ENCODE measurements around the gene CD27.
A peak's percentile ranks its signal among the peaks of the same experiment; 100 is the strongest.

CD27 gene

DNA sequence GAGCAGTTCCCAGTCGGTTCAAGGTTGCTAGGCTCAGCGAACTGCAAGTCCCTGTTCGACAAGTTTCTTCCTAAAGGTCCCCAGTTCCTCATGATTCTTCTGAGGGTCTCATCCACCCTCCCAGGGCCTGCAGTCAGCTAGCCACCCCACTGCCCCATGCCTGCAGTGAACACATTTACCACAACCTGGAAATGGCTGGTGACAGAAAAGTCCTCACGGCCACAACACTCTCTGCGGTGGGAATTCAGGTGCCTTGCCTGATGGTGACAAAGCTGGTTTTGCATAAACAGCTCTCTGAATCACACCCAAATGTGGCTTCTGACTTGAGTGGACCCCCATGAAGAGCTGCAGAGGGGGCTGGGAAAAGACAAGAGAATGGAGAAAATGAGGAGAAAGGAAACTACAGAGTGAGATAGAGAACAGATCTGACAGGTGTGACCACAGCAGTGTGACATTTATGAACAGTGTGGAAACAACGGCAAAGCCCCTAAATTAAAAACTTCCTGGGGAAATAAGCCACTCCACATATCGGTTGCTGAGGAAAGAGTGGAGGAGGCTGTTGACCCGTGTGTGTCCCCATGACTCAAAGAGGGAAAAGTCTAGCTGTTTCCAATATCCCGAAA is 1.3 kb upstream of the CD27 start:
- no peaks in the 10 kb centered on the region for H3K9me2 ChIP-seq (replicated peaks; ENCODE audit: insufficient read depth, low read length)
- no peak overlapping the region; the same call in 1 of the 2 replicates for H3K4me3 ChIP-seq (ENCODE audit: low read length)
- H3K27ac ChIP-seq (ENCODE audit: low read length), result peak overlapping the region; percentile 27; the same call in 1 of the 2 replicates
- no peaks in the 10 kb centered on the region for H4K20me1 ChIP-seq (ENCODE audit: insufficient read depth, low read length)
- H3K36me3 ChIP-seq (replicated peaks; ENCODE audit: insufficient read depth, low read length), result no peaks in the 10 kb centered on the region
- H3K4me2 ChIP-seq (ENCODE audit: low read depth, low read length), result peak overlapping the region; percentile 41; the same call in 1 of the 2 replicates
- H3K9me3 ChIP-seq (replicated peaks; ENCODE audit: insufficient read depth, low read length), result no peaks in the 10 kb centered on the region
- no peaks in the 10 kb centered on the region for H3K79me2 ChIP-seq (ENCODE audit: low read length)
- peak overlapping the region; percentile 24 for H2AFZ ChIP-seq (ENCODE audit: low read length)
- peak; percentile 27 for DNase-seq
- no peaks in the 10 kb centered on the region for H3K27me3 ChIP-seq (replicated peaks; ENCODE audit: insufficient read depth, low read length)
- H3K4me1 ChIP-seq (ENCODE audit: low read length), result peaks cover 41% of the 10 kb centered on the region
- peaks cover 22% of the 10 kb centered on the region for H3F3A ChIP-seq (ENCODE audit: insufficient read depth, low read length)
- H3K9ac ChIP-seq (ENCODE audit: low read length), result peak overlapping the region; percentile 6; the same call in 1 of the 2 replicates
- TF ChIP-seq EZH2 (optimal IDR thresholded peaks at IDR 0.05; ENCODE audit: low read depth, low read length) (no peak), EZH2phosphoT487 (IDR thresholded peaks at IDR 0.05; ENCODE audit: low read length) (no peak)
- TF ChIP-seq, protein P1, sequence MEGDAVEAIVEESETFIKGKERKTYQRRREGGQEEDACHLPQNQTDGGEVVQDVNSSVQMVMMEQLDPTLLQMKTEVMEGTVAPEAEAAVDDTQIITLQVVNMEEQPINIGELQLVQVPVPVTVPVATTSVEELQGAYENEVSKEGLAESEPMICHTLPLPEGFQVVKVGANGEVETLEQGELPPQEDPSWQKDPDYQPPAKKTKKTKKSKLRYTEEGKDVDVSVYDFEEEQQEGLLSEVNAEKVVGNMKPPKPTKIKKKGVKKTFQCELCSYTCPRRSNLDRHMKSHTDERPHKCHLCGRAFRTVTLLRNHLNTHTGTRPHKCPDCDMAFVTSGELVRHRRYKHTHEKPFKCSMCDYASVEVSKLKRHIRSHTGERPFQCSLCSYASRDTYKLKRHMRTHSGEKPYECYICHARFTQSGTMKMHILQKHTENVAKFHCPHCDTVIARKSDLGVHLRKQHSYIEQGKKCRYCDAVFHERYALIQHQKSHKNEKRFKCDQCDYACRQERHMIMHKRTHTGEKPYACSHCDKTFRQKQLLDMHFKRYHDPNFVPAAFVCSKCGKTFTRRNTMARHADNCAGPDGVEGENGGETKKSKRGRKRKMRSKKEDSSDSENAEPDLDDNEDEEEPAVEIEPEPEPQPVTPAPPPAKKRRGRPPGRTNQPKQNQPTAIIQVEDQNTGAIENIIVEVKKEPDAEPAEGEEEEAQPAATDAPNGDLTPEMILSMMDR (IDR thresholded peaks at IDR 0.05; ENCODE audit: low read length), result no peak

DNA sequence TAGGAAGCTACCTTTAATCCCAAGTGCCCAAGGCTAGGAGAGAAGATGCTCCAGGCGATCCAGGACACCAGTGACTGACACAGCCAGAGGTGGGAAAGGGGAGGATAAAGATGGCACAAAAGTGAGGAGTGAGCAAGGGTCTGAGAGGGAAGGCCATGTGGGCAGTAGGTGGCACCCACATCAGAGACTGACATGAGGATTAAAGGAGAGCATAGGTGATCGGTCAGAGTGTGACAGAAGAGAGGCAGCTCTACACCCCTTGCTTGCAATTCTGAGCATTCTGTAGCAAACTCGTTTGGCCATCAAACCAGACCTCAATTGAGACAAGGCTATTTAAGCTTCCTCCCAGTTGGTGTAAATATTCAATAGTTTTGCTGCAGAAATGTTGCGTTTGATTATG is 724 bp upstream of the CD27 start:
- Histone ChIP-seq H2AFZ (ENCODE audit: low read length) (peak overlapping the region; percentile 24), H3K36me3 (replicated peaks; ENCODE audit: insufficient read depth, low read length) (no peaks in the 10 kb centered on the region), H3F3A (ENCODE audit: insufficient read depth, low read length) (peaks cover 22% of the 10 kb centered on the region), H3K9me2 (replicated peaks; ENCODE audit: insufficient read depth, low read length) (no peaks in the 10 kb centered on the region), H3K4me3 (ENCODE audit: low read length) (no peak overlapping the region), H3K4me1 (ENCODE audit: low read length) (peaks cover 41% of the 10 kb centered on the region), H4K20me1 (ENCODE audit: insufficient read depth, low read length) (no peaks in the 10 kb centered on the region), H3K79me2 (ENCODE audit: low read length) (no peaks in the 10 kb centered on the region), H3K9ac (ENCODE audit: low read length) (no peak overlapping the region), H3K27me3 (replicated peaks; ENCODE audit: insufficient read depth, low read length) (no peaks in the 10 kb centered on the region), H3K27ac (ENCODE audit: low read length) (no peak overlapping the region), H3K9me3 (replicated peaks; ENCODE audit: insufficient read depth, low read length) (no peaks in the 10 kb centered on the region), H3K4me2 (ENCODE audit: low read depth, low read length) (0 out of 2 replicates have a peak overlapping the region, but pooled peaks have one; percentile 41)
- no peak for DNase-seq
- TF ChIP-seq EZH2phosphoT487 (IDR thresholded peaks at IDR 0.05; ENCODE audit: low read length) (no peak), EZH2 (optimal IDR thresholded peaks at IDR 0.05; ENCODE audit: low read depth, low read length) (no peak)
- TF ChIP-seq, protein P1 (IDR thresholded peaks at IDR 0.05; ENCODE audit: low read length), result no peak

DNA sequence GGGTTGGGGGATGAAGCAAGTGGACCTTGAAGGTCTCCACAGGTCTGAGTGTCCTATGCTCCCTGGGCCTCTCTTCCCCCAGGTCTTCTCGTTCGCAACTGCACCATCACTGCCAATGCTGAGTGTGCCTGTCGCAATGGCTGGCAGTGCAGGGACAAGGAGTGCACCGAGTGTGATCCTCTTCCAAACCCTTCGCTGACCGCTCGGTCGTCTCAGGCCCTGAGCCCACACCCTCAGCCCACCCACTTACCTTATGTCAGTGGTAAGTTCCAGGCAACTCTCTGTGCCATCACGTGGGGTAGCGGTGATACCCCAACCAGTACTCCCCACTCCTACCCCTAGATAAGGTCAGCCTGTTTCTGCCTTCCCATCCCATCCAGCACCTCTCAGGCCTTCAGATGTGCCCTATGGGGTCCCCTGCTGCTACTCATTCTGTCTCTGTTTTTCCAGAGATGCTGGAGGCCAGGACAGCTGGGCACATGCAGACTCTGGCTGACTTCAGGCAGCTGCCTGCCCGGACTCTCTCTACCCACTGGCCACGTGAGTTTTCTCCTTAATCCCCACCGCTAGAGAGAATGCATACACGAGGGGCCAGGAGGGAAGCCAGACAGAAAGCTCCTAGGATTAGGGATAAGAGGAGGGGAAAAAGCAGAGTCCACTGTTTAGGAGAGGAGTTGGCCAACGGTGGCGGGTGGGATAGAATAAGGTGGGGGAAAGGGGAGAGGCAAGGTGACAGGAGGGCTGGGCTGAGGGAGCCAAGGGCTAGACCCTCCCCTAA is 5.5 kb downstream of the CD27 start:
- peak overlapping the region; percentile 98; the same call in 1 of the 2 replicates for H3K4me2 ChIP-seq (ENCODE audit: low read depth, low read length)

More for the DNA sequence above, 5.5 kb downstream of the CD27 start:
- H3K9me3 ChIP-seq (replicated peaks; ENCODE audit: insufficient read depth, low read length), result no peaks in the 10 kb centered on the region
- no peak overlapping the region for H3K27ac ChIP-seq (ENCODE audit: low read length)
- no peaks in the 10 kb centered on the region for H3K9me2 ChIP-seq (replicated peaks; ENCODE audit: insufficient read depth, low read length)
- no peak for TF ChIP-seq EZH2 (optimal IDR thresholded peaks at IDR 0.05; ENCODE audit: low read depth, low read length)
- 0 out of 2 replicates have a peak, but pooled peaks cover 3% of the 10 kb centered on the region for H3K36me3 ChIP-seq (replicated peaks; ENCODE audit: insufficient read depth, low read length)
- no peaks in the 10 kb centered on the region for H3K27me3 ChIP-seq (replicated peaks; ENCODE audit: insufficient read depth, low read length)
- H4K20me1 ChIP-seq (ENCODE audit: insufficient read depth, low read length), result no peaks in the 10 kb centered on the region
- H3K4me3 ChIP-seq (ENCODE audit: low read length), result peak overlapping the region; percentile 80; the same call in 1 of the 2 replicates
- peaks cover 41% of the 10 kb centered on the region for H3K79me2 ChIP-seq (ENCODE audit: low read length)
- no peak overlapping the region; the same call in 1 of the 2 replicates for H3K9ac ChIP-seq (ENCODE audit: low read length)
- H3F3A ChIP-seq (ENCODE audit: insufficient read depth, low read length), result peaks cover 33% of the 10 kb centered on the region
- H2AFZ ChIP-seq (ENCODE audit: low read length), result no peak overlapping the region
- DNase-seq, result no peak
- H3K4me1 ChIP-seq (ENCODE audit: low read length), result peaks cover 39% of the 10 kb centered on the region
